Glutamatergic neuron (in vitro differentiated cells): ENCODE measurements around the gene GRIP1. TPM values are rescaled to one million over a fixed set of nuclear protein-coding genes. Genes with fewer than 3 reads are reported as not detected.

Source experiments
- DNase-seq: peaks from one replicate; pipeline ENCODE4 v3.0.0; 2022
- H3K27ac Mint-ChIP-seq: one replicate; pipeline ENCODE4 v1.8.0; 2020; ENCODE audit warnings: mild to moderate bottlenecking, mixed read lengths, inconsistent platforms; ENCODE audit not compliant: unreplicated experiment
- H3K27me3 Mint-ChIP-seq: one replicate; pipeline ENCODE4 v1.8.0; 2020; ENCODE audit warnings: mild to moderate bottlenecking, moderate library complexity, mixed read lengths, inconsistent platforms; ENCODE audit not compliant: unreplicated experiment
- H3K36me3 Mint-ChIP-seq: one replicate; pipeline ENCODE4 v1.8.0; 2020; ENCODE audit warnings: mild to moderate bottlenecking, mixed read lengths, inconsistent platforms; ENCODE audit not compliant: unreplicated experiment
- H3K4me1 Mint-ChIP-seq: one replicate; pipeline ENCODE4 v1.8.0; 2020; ENCODE audit warnings: mild to moderate bottlenecking, low read depth, mixed read lengths, inconsistent platforms; ENCODE audit not compliant: unreplicated experiment
- H3K4me3 Mint-ChIP-seq: one replicate; pipeline ENCODE4 v1.8.0; 2020; ENCODE audit warnings: mild to moderate bottlenecking, mixed read lengths, inconsistent platforms; ENCODE audit not compliant: unreplicated experiment
- H3K9me3 Mint-ChIP-seq: one replicate; pipeline ENCODE4 v1.8.0; 2020; ENCODE audit warnings: mild to moderate bottlenecking, moderate library complexity, mixed read lengths, inconsistent platforms; ENCODE audit not compliant: unreplicated experiment
- CTCF ChIP-seq: fragments of 200-600 bp; sonication (generic); IDR thresholded peaks from one replicate; pipeline ENCODE4 v1.5.0; 2021; ENCODE audit not compliant: partially characterized antibody, unreplicated experiment
- total RNA-seq: library from RNA; stranded (reverse); fragmentation: NEBNext Ultra II Directional; extraction: Animal tissue kit (Norgen Biotek cat#: 25700); gene quantifications from one replicate; pipeline ENCODE4 v1.2.1, GENCODE V29; 2021; ENCODE audit not compliant: unreplicated experiment

Gene GRIP1
- total RNA-seq, 1 donor from 2014 or later: 67.1 TPM

- TF ChIP-seq CTCF: no peak
- no peak for DNase-seq
- Mint-ChIP-seq H3K9me3 (peaks cover 8% of the 10 kb centered on the region), H3K36me3 (peaks cover 18% of the 10 kb centered on the region), H3K27me3 (peaks cover 2% of the 10 kb centered on the region), H3K27ac (no peak overlapping the region), H3K4me3 (no peak overlapping the region), H3K4me1 (no peaks in the 10 kb centered on the region)
These were observed 333.7 kb downstream of the GRIP1 start for GRCh38 chr12:66345212-66345611.

GRCh38 chr12:66341126-66341525 lies 337.8 kb downstream of the GRIP1 start:
- Mint-ChIP-seq H3K4me3 (no peak overlapping the region), H3K36me3 (peaks cover 18% of the 10 kb centered on the region), H3K27ac (no peak overlapping the region), H3K27me3 (peaks cover 2% of the 10 kb centered on the region), H3K4me1 (no peaks in the 10 kb centered on the region), H3K9me3 (peaks cover 9% of the 10 kb centered on the region)
- no peak for TF ChIP-seq CTCF
- no peak for DNase-seq

DNA sequence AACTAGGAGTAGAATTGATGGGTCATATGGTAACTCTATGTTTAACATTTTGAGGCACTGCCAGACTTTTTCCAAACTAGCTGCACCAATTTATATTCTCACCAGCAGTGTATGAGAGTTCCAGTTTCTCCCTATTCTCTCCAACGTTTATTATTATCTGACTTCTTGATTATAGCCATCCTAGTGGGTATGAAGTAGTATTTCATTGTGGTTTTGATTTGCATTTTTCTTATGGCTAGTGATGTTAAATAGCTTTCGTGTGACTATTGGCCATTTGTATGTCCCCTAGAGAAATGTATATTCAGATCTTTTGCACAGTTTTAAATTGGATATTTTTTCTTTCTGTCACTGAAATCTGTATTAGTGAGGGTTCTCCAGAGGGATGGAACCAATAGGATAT lies 338.7 kb downstream of the GRIP1 start:
- DNase-seq: no peak
- peaks cover 15% of the 10 kb centered on the region for H3K36me3 Mint-ChIP-seq
- no peak overlapping the region for H3K4me3 Mint-ChIP-seq
- H3K9me3 Mint-ChIP-seq: peaks cover 9% of the 10 kb centered on the region
- no peak for TF ChIP-seq CTCF
- no peak overlapping the region for H3K27ac Mint-ChIP-seq
- peaks cover 2% of the 10 kb centered on the region for H3K27me3 Mint-ChIP-seq
- no peaks in the 10 kb centered on the region for H3K4me1 Mint-ChIP-seq

DNA sequence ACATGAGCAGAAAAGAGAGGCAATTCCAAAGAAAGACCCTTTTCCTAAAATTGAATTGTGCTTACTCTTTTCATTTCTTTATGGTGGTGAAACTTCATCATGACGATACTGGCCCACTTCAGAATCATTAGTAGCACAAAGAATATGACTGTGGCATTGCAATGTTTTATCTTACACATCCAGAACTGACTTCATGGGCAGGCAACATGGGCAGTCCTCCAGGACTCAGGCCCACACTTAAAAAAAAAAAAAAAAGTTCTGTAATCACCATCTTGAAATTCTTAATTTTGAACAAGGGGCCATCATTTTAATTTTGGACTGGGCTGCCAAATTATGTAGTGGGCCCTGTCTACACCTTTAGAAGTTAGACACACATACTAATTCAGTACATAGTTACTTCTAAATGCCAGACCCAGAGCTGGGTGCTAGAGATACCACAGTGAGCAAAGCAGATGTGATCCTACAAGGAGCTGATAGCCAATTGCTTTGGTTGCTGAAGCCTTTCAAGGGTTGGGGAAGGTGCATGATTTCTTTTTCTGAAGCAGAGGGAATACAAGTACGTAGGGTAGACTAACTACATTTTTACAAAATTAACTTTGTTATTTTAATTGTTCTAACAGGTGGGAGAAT lies 341.4 kb downstream of the GRIP1 start:
- peaks cover 4% of the 10 kb centered on the region for H3K9me3 Mint-ChIP-seq
- TF ChIP-seq CTCF: no peak
- H3K4me1 Mint-ChIP-seq: no peaks in the 10 kb centered on the region
- peaks cover 12% of the 10 kb centered on the region for H3K36me3 Mint-ChIP-seq
- H3K4me3 Mint-ChIP-seq: no peak overlapping the region
- H3K27me3 Mint-ChIP-seq: peaks cover 2% of the 10 kb centered on the region
- no peak for DNase-seq
- H3K27ac Mint-ChIP-seq: no peak overlapping the region

DNA sequence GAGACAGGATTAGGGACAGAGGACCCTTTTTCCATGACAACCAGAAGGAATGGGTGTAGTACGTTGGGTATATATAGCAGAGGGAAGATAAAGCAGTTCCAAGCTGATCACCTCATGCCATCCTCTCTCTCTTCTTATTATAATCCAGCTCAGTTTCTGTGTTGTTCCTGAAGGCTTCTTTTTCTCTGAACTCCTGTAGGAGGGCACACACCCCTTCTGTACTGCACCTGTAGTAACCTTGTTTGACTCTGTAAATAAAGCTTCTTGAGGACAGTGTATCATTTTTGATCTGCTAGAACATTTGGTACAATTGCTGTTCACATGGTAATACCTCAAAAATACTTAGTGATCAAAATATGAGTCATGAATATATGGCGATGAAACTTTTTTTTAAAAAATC lies 343.1 kb downstream of the GRIP1 start:
- peaks cover 2% of the 10 kb centered on the region for H3K9me3 Mint-ChIP-seq
- no peak for DNase-seq
- H3K4me3 Mint-ChIP-seq: no peak overlapping the region
- H3K27me3 Mint-ChIP-seq: peaks cover 1% of the 10 kb centered on the region
- H3K36me3 Mint-ChIP-seq: no peaks in the 10 kb centered on the region
- no peak for TF ChIP-seq CTCF
- no peaks in the 10 kb centered on the region for H3K4me1 Mint-ChIP-seq
- no peak overlapping the region for H3K27ac Mint-ChIP-seq
